ENCODE data around the gene C1QTNF9.
"Not testable (repeated sequence)": the region's sequence is repeated elsewhere in the genome, so short reads cannot be mapped to it uniquely, and the experiment has no call there.

Gene C1QTNF9

GRCh38 chr13:24356270-24356669, 46.9 kb downstream of the C1QTNF9 start:
- DNase-seq (ENCODE audit: low read depth, low spot score), result no peak
- ChIA-PET CTCF (no interaction called here), POLR2A (no interaction called here)
- TF ChIP-seq CTCF (IDR thresholded peaks at IDR 0.05; ENCODE audit: insufficient read depth, low read length, missing control alignments), result no peak
- H3K4me3 ChIP-seq (ENCODE audit: low read depth, low read length), result no peak overlapping the region

GRCh38 chr13:24356837-24357236, 47.5 kb downstream of the C1QTNF9 start:
- DNase-seq (ENCODE audit: low read depth, low spot score), result no peak
- H3K4me3 ChIP-seq (ENCODE audit: low read depth, low read length), result no peak overlapping the region
- CTCF ChIA-PET, result no interaction called here
- no peak for TF ChIP-seq CTCF (IDR thresholded peaks at IDR 0.05; ENCODE audit: insufficient read depth, low read length, missing control alignments)
- POLR2A ChIA-PET, result no interaction called here

DNA sequence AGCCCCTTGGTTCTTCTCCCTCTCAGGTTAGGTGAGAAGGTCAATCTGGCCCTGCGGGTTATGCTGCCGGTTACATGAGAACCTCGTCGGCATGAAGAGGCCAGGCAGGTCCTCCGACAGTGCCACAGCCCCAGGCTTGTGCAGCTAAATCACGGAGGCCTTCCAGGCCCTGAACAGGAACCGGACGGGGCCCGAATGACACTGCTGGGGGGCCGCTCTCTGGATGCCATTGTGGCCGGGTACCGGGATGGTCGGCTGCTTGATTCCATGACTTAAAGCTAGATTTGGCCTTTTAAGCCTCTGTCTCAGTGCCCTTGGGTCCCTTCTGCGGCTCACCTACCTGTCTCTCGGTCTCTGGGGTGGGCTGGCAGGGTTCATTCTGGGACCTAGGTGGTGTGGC, 48.4 kb downstream of the C1QTNF9 start:
- ChIA-PET POLR2A (no interaction called here), CTCF (no interaction called here)
- TF ChIP-seq CTCF (IDR thresholded peaks at IDR 0.05; ENCODE audit: insufficient read depth, low read length, missing control alignments), result no peak

DNA sequence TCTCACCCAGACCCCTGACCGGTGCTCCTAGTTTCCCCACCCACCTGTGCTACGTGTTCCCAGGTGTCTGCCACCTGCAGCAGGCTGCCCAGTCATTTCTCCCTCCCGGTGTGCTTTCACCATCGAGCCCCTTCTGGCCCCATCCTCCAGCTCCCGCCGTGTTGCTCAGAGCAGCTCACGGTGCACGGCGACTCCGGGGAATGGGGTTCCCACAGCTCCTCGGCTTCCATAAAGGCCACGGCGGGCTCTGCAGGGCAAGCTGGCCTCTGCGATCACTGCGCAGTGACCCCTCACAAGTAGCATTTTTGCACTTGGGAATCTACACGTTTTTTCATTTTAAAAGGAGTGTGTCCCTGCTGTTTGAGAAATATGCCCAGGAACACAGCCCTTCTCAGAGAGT, 49.5 kb downstream of the C1QTNF9 start:
- CTCF ChIA-PET; POLR2A ChIA-PET; DNase-seq (ENCODE audit: low read depth, low spot score); H3K4me3 ChIP-seq (ENCODE audit: low read depth, low read length): not testable (repeated sequence)

More for the DNA sequence above, 48.4 kb downstream of the C1QTNF9 start:
- no peak for DNase-seq (ENCODE audit: low read depth, low spot score)
- H3K4me3 ChIP-seq (ENCODE audit: low read depth, low read length), result no peak overlapping the region

DNA sequence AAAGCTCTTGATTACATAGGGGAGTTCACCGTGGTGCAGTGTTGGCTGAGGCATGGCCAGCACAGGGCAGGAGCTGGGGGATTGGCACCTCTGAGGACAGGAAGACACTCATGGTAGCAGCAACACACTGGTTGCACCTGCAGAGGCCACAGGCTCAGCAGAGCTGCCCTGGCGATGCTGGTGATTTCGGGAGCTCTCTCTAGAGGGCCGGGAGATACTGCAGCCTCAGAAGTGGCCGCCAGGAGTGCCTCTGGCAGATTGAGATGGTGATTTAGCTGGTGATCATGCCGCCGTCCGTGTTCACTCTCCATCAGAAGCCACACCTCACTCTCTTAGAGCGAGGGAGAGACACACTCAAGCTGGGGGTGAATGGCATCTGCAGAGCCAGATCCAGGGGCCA, 49.9 kb downstream of the C1QTNF9 start:
- POLR2A ChIA-PET; CTCF ChIA-PET; DNase-seq (ENCODE audit: low read depth, low spot score); H3K4me3 ChIP-seq (ENCODE audit: low read depth, low read length): not testable (repeated sequence)

- ChIA-PET POLR2A (no interaction called here), CTCF (no interaction called here)
- no peak overlapping the region for H3K4me3 ChIP-seq (ENCODE audit: low read depth, low read length)
- no peak for TF ChIP-seq CTCF (IDR thresholded peaks at IDR 0.05; ENCODE audit: insufficient read depth, low read length, missing control alignments)
- no peak for DNase-seq (ENCODE audit: low read depth, low spot score)
Observed at GRCh38 chr13:24360106-24360505, 50.7 kb downstream of the C1QTNF9 start.

GRCh38 chr13:24361113-24361512, 51.7 kb downstream of the C1QTNF9 start:
- no peak overlapping the region for H3K4me3 ChIP-seq (ENCODE audit: low read depth, low read length)
- CTCF ChIA-PET, result no interaction called here
- POLR2A ChIA-PET, result no interaction called here
- DNase-seq (ENCODE audit: low read depth, low spot score), result no peak
- TF ChIP-seq CTCF (IDR thresholded peaks at IDR 0.05; ENCODE audit: insufficient read depth, low read length, missing control alignments), result no peak
